Neural progenitor cell (in vitro differentiated cells): ENCODE data around the gene EGFR.

Experiments used
- EZH2 ChIP-seq: fragments of 200-600 bp; sonication (generic); IDR thresholded peaks from 2 replicates; pipeline ENCODE4 v1.6.1; 2017; ENCODE audit warnings: antibody characterized with exemption, mild to moderate bottlenecking, moderate library complexity
- EZH2phosphoT487 ChIP-seq: fragments of 200-600 bp; sonication (generic); IDR thresholded peaks from 2 replicates; pipeline ENCODE4 v1.6.1; 2017; ENCODE audit warnings: antibody characterized with exemption
- TF ChIP-seq, protein P1 (sequence below): fragments of 200-600 bp; sonication (generic); IDR thresholded peaks from 2 replicates; pipeline ENCODE4 v1.5.1; 2017; ENCODE audit warnings: antibody characterized with exemption, mild to moderate bottlenecking

DNA sequence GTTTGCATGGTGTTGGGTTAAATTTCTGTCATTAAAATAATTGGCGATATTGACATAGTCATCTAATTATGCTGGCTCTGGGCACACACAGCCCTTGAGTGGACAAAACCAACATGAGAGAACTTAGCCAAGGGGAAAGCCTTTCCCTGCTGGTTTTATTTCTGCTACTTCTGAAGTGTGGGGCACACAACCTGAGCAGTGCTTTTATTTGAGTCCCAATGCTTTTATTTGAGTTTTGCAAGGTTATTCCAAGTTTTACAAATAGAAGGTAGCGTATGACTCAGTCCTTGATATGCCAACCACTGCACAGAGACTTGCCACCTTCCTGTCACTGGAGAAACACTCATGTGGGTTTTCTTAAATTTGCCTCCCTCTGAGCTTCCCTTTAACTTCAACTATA, 145.7 kb downstream of the EGFR start:
- TF ChIP-seq, protein P1, sequence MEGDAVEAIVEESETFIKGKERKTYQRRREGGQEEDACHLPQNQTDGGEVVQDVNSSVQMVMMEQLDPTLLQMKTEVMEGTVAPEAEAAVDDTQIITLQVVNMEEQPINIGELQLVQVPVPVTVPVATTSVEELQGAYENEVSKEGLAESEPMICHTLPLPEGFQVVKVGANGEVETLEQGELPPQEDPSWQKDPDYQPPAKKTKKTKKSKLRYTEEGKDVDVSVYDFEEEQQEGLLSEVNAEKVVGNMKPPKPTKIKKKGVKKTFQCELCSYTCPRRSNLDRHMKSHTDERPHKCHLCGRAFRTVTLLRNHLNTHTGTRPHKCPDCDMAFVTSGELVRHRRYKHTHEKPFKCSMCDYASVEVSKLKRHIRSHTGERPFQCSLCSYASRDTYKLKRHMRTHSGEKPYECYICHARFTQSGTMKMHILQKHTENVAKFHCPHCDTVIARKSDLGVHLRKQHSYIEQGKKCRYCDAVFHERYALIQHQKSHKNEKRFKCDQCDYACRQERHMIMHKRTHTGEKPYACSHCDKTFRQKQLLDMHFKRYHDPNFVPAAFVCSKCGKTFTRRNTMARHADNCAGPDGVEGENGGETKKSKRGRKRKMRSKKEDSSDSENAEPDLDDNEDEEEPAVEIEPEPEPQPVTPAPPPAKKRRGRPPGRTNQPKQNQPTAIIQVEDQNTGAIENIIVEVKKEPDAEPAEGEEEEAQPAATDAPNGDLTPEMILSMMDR, result no peak
- TF ChIP-seq EZH2phosphoT487, result no peak
- no peak for TF ChIP-seq EZH2
